Measurements from ENCODE around the gene RNF214. TPM values are rescaled to one million over a fixed set of nuclear protein-coding genes. Genes with fewer than 3 reads are reported as not detected.

RNF214 gene
- total and polyA plus RNA-seq, 10 of the 15 experiments (the other 5 are each of a cell fraction or from before 2014, with no cell fraction given): 4.8 to 16.8 (median 10.5) TPM

- TF ChIP-seq BCL3 (IDR thresholded peaks at IDR 0.05; ENCODE audit: borderline replicate concordance, insufficient read depth, low read depth, low read length, poor library complexity, severe bottlenecking) (no peak), ZSCAN29 (IDR thresholded peaks at IDR 0.05) (no peak), EP300 (IDR thresholded peaks at IDR 0.05; ENCODE audit: borderline replicate concordance in 1 of 2, control insufficient read depth in 1 of 2, low read depth in 2 of 2, low read length in 2 of 2) (no peak)
Measured at GRCh38 chr11:117232911-117233409, 489 bp downstream of the RNF214 start (continued).

GRCh38 chr11:117238221-117238620, 5.8 kb downstream of the RNF214 start:
- BruUV-seq (replicated peaks): no TSS peak
- ChIA-PET POLR2A (no interaction called here), SMC1A (ENCODE audit: uncharacterized antibody, unreplicated experiment) (interaction anchor here (1.2 kb wide), 1 partner anchor 12 kb away, joined by 3 read pairs; no protein-coding TSS in a partner anchor), RAD21 (ENCODE audit: unreplicated experiment) (no interaction called here), CTCF (interaction anchor here (0.6 kb wide), 1 partner anchor 92 kb away, joined by 3 read pairs; no protein-coding TSS in a partner anchor)
- 44% methylated on average over 5 of the region's 5 CpGs for WGBS (ENCODE audit: insufficient coverage, insufficient replicate concordance, low lambda C conversion rate, missing lambda C conversion rate)
- Histone ChIP-seq H3K27me3 (replicated peaks in 1 of 2; ENCODE audit: control insufficient read depth in 2 of 2, insufficient read depth in 2 of 2, low read length in 1 of 2) (no peaks in the 10 kb centered on the region), H3K4me2 (ENCODE audit: control insufficient read depth, insufficient read depth) (no peak overlapping the region), H3K79me2 (ENCODE audit: control insufficient read depth, insufficient read depth, low read length) (peaks cover 6% of the 10 kb centered on the region), H3K9me3 (replicated peaks; ENCODE audit: control insufficient read depth, insufficient read depth, low read length) (no peaks in the 10 kb centered on the region), H3K36me3 (ENCODE audit: control insufficient read depth in 2 of 2, insufficient read depth in 2 of 2, low read length in 1 of 2) (no peaks in the 10 kb centered on the region; a peak in 2 of 4 replicates), H3K9ac (ENCODE audit: control insufficient read depth, insufficient read depth, low read length) (no peak overlapping the region), H3K4me3 (no peak overlapping the region), H3K27ac (ENCODE audit: control insufficient read depth, insufficient read depth) (no peak overlapping the region), H4K20me1 (ENCODE audit: control insufficient read depth, insufficient read depth) (no peaks in the 10 kb centered on the region), H3K4me1 (ENCODE audit: control insufficient read depth, insufficient read depth, low read length) (peaks cover 3% of the 10 kb centered on the region; the same call in 1 of the 2 replicates), H2AFZ (ENCODE audit: control insufficient read depth, low read depth, low read length) (no peak overlapping the region)
- DNase-seq (ENCODE audit: low read depth, low spot score): no peak
- in situ Hi-C loops (cut with MboI): no loop called here
- intact Hi-C loops (cut with micrococcal nuclease; ENCODE audit: unreplicated experiment): no loop called here
- ATAC-seq: no peak
- no peak for FAIRE-seq
- no peak for TF ChIP-seq SIN3A (IDR thresholded peaks at IDR 0.05; ENCODE audit: low read depth, low read length)
- no peak for TF ChIP-seq RFX5 (IDR thresholded peaks at IDR 0.05; ENCODE audit: low read depth, low read length)
- TF ChIP-seq HDAC2 (IDR thresholded peaks at IDR 0.05): no peak
- no peak for TF ChIP-seq CHD1 (IDR thresholded peaks at IDR 0.05; ENCODE audit: low read depth, low read length)
- no peak for TF ChIP-seq CUX1 (IDR thresholded peaks at IDR 0.05; ENCODE audit: insufficient replicate concordance, low read depth, low read length)
